T-helper 1 cell (primary cell): ENCODE results near the gene NIPBL.
A peak's percentile ranks its signal among the peaks of the same experiment; 100 is the strongest.
"Not testable (repeated sequence)": the region's sequence is repeated elsewhere in the genome, so short reads cannot be mapped to it uniquely, and the experiment has no call there.

Experiments
- DNase-seq, 5 donors: peaks; one replicate each; pipeline ENCODE4 v3.0.0-alpha.2; 2012 to 2020

NIPBL gene

DNA sequence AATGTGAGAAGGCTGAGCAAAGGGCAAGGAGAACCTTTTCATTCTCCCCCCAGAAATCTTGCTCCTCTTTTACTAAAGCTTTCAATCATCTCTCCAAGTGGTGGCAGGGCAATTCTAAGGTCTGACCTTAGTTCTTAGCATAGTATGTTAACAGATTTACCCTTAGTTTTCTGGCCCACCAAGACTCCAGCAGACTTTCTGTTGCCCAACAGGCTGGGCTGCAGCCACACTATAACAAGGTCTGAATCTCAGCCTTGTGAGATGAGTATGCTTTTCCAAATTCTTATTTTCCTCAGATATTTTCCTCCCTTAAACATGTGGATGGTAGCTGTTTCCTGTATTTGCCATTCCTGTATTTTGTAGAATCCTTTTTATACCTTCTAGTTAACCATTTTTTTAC, 69.5 kb downstream of the NIPBL start:
- no peak for DNase-seq

DNA sequence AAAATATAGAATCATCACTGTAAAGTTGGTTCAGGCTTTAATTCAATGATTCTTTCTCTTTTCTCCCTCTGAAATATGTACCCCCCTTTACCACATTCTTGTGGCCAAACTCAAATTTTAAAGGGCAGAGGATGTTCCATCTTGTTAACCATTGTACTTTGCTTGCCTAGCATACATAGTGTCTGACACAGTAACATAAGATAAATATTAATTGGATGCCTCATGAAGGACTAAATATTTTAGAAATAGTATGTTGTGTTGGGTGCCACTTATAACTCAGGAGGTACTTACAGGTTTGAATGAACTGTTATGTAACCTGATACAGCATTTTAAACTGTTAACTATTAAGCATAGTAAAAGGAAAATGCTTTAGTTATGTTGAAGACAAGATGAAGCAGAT, 71.5 kb downstream of the NIPBL start:
- DNase-seq = no peak

DNA sequence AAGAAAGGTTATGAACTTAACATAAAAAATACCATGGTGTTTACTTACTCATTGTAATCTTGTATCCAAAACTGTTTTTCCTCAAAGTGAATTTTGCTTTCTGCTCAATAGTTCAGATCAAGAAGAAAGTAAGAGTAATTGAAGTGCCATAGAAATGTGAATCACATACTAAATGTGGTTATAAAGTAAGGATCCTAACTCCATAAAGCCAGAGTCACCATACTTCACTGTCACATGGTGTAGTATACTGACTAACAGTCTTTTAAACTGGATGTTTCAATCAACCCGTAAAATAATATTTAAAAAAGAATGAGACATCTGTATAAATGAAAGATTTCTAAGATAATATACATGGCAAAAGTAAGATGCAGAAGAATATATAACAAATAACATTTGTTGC, 72.1 kb downstream of the NIPBL start:
- DNase-seq = no peak

DNA sequence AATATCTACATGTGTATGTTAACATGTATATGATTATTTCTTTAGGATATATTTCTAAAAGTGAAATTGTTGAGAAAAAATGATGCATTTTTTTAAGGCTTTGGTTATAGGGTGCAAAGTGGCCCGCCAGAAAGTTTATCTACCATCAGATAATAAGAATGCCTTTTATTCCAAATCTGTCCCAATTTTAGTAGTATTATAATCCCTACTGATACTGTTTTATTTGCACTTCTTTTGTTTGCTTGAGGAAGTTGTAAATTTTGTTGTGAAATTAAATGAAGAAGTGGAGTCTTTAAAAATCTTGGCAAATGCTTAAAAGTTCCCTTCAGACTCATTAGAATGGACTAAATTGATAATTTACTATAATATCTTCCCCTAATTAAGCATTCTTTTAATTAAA, 73.0 kb downstream of the NIPBL start:
- DNase-seq = no peak

DNA sequence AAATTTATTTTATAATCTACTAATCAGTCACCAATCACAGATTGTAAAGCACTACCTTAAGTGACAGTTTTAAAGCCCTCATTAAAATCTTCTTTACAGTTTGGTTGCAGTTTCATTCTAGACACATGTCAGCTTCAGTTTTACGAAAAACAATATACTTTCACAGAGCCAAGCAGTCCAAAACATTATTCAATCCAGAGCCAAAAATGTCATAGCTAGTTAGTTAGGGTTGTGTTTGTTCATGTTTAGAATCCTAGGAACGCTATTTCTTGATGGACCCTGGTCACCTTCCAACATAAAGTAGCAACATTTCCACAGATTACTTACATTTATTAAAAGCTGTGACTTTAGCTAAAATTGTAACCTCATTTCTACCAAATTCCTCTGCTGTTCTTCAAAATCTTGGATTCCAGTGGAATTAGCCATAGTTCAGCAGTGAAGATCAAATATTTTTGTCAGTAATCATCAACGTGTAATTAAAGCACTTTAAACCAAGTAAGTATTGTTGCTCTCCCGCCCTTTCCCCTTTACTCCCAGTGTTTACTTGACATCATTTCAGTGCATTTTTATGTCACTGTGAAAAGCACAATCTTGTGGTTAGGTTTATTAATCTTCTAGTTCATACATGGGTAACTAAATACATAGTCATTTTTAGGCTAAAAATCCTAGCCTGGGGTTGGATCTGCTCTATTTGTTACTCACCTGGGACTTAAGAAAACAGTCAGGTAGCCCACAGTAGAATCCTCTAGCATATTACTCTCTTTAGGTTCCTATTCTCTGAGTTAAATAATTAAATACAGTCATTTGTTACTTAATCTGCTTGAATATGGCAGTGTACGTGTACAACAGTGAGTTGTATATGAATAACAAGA, 74.3 kb downstream of the NIPBL start:
- no peak for DNase-seq

DNA sequence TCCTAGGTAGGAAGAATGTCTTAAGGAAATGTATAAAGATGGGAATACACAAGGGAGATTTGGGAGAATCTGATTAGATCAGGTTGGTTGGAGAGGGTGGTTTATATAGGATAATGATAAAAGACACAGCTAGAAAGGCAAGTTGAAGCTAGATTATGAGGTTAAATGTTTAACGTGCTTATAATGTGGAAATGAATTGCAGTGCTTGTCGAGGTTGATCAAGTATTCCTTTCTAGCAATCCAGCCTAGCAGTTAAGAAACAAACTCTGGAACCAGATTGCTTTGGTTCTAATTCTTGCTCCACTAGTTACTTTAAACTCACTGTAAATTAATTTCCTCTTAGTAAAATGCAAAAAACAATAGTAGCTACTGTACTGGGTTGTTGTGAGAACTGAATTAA, 76.5 kb downstream of the NIPBL start:
- no peak for DNase-seq

DNA sequence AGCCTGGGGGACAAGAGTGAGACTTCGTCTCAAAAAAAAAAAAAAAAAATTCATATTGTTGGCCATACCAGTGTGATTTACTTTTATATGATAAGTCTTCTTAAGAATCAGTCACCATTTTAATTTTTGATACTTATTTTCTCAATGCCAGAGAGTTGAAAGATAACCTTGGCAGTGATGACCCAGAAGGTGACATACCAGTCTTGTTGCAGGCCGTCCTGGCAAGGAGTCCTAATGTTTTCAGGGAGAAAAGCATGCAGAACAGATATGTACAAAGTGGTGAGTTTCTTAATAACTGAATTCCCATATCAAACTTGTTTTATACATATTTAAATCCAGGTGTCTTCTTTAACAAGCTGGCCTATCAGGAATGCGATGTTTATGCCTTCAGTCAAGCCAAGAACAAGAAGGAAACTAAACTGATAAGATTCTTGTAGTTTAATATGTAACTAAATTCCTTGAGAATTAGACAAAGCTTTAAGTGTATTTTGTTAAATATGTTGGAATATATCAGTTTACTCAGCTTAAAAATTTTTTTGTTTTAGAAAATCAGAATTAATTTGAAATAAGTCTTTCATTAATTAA, 81.5 kb downstream of the NIPBL start:
- no peak for DNase-seq

DNA sequence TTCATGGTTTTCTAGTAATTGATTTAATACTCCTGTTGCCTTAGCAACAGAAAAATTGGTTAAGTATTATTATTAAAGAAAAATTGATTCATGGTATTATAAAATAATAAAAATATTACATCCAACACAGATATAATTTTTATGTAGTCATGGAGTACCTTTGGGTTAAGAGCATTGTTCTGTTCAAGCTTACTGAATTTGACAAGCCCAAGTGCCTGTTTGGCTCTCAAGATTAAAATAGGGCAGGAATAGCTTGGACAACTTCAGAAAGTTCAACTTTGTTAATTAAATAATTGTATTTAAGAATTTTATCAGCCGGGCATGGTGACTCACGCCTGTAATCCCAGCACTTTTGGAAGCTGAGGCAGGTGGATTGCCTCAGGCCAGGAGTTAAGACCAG, 82.0 kb downstream of the NIPBL start:
- no peak for DNase-seq

DNA sequence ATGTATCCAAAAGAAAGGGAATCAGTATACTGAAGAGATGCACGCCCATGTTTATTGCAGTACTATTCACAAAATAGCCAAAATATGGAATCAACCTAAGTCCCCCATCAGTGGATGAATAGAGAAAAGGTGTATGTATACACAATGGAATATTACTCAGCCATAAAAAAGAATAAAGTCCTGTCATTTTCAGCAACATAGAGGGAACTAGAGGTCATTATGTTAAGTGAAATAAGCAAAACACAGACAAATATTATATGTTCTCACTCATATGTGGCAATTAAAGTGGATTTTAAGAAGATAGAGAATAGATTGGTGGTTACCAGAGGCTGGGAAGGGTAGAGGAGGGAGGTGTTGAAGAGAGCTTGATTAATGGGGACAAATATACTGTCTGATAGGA, 88.6 kb downstream of the NIPBL start:
- DNase-seq = no peak

DNA sequence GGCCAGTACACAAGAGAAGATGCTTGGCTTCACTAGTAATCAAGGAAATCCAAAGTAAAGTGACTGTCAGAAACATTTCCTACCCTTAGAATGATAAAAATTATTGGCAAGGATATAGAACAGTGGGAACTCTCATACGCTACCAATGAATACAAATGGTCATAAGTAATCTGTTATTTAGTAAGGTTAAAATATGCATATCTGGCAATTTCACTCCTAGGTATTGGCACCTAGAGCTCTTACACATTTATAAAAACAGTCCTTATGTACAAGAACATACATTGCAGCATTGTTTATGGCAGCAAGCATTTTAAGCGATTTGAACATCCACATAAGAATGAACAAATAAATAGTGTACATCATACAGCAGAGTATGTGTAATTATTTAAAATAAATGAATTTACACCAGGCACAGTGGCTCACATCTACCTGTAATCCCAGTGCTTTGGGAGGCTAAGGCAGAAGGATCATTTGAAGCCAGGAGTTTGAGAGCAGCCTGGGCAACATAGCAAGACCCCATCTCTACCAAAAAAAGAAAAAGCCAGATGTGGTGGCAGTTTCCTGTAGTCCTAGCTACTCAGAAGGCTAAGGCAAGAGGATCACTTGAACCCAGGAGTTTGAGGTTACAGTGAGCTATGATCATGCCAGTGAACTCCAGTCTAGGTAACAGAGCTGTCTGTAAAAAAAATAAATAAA, 93.3 kb downstream of the NIPBL start:
- no peak for DNase-seq

DNA sequence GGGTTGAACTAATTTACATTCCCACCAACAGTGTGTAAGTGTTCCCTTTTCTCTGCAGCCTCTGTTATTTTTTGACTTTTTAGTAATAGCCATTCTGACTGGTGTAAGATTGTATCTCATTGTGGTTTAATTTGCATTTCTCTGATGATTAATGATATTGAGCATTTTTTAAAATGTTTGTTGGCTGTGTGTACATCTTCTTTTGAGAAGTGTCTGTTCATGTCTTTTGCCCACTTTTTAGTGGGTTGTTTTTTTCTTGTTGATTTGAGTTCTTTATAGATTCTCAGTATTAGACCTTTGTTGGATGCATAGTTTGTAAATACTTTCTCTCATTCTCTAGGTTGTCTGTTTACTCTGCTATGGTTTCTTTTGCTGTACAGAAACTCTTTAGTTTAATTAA, 101.6 kb downstream of the NIPBL start:
- DNase-seq = no peak

DNA sequence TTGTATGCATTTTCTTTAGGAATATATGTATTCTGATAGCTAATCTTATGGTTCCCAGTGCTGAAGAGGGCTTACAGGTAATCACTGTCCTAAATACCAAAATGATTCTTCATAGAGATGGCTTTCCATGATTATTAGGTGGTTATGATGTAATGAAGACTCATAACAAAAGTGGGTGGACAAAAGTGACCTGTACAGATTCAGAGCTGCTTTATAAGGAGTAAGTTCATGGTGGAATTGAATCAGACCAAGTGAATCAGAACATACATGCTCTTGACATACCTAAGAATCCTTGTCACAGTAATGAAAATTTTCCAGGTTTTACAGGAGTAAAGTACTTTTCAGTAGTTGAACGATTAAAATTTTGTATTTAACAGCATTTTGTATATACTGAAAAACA, 105.6 kb downstream of the NIPBL start:
- DNase-seq = no peak

DNA sequence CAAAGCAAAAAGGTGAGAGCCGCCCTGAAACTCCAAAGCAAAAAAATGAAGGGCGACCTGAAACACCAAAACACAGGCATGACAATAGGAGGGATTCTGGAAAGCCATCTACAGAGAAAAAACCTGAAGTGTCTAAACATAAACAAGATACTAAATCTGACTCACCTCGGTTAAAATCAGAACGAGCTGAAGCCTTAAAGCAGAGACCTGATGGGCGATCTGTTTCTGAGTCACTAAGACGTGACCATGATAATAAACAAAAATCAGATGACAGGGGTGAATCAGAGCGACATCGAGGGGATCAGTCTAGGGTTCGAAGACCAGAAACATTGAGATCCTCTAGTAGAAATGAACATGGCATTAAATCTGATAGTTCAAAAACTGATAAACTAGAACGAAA, 108.8 kb downstream of the NIPBL start:
- DNase-seq = no peak

DNA sequence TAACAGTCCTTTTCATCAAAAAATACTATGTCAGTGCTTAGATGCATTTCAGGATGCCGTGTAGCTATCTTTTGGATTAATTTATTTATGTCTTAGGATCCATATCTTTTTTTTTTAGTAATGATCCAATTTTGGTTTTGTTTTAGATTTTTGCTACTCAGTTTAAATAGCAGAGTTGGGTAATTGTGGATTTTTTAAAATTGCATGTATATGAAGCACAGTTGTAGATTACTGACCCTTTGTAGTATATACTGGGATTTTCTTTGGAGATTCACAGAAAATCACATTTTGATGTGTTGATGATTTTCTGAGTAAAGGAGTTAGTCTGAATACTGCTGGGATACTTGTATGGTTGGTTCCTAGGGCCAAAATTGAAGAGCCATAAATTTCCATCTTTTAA, 111.8 kb downstream of the NIPBL start:
- DNase-seq = no peak

DNA sequence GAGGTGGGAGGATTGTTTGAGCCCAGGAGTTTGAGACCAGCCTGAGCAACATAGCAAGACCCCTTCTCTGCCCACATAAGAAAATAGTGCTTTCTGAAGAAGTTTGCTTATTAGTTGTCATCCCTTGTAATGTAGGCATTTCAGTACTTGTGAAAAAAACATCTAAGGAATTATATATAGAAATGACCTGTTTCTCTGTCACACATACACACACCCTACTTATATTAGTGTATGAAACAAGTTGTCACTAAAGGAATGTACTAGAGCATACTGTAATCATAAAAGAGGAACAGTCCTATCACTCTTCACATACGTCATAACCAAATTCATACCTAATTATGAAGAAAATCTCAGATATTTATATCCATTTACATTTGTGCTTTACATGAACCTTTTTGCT, 122.0 kb downstream of the NIPBL start:
- no peak for DNase-seq

DNA sequence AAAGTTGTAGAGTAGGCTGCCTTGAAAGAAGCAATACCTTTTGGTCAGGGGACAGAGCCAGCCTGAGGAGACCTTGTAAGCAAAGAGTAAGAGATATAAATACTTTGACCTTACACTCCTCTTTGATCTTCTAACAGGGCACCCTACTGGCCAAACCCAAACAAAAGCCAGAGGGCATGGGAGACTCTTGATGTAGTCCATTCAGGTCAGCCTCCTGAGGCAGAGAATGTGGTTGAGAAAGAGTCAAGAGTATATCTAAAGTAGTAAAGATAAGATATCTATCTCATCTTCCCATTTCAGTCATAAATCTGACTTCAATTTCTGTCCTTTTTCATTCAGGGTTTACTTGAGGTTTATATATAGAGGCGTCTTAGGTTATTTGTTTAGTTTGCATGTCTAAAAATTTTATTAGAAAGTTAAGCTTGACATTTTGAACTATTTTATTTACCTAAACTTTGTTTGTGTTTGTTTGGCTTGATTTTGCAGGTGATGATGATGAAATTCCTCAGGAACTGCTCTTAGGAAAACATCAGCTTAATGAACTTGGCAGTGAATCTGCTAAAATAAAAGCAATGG, 125.7 kb downstream of the NIPBL start:
- no peak for DNase-seq

DNA sequence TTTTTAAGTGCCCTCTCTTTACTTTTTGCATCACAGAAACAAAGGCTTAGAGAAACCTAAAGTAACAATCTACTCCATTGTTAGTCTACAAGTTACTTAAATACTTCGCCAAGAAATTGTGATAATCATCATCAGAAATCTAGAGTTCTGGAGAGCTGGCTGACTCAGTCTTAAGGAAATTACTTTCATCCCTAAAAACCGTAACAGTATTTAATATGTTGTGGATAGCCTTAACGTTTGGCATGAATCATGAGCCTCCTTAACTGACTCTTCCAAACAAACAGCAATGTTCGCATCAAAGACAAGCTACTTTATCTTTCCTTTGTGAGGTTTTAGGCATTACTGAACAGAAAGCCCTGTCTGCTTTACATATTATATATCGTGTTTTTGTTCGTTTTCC, 128.7 kb downstream of the NIPBL start:
- DNase-seq = no peak

DNA sequence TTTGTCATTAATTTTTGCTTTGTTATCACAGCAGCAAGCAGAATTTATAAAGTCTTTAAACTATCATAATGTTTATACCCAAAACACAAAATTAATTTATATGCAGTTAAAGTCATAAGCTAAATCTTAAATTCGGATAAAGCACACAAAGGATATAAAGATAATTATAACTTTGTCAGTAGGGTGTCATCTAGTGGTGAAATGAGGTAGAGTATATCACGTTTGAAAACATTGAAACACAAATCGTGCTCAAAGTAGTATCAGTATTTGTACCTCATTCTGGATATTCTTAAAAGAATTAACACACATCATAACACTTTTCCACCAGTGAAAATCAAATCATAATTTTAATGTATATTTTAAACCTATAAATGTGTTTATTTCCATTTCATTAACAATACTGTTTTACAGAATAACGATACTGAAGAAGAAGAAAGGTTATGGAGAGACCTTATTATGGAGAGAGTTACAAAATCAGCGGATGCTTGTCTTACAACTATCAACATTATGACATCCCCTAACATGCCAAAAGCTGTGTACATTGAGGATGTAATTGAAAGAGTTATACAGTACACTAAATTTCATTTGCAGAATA, 129.5 kb downstream of the NIPBL start:
- DNase-seq = peak in 1 of 5 donors; percentile 4

DNA sequence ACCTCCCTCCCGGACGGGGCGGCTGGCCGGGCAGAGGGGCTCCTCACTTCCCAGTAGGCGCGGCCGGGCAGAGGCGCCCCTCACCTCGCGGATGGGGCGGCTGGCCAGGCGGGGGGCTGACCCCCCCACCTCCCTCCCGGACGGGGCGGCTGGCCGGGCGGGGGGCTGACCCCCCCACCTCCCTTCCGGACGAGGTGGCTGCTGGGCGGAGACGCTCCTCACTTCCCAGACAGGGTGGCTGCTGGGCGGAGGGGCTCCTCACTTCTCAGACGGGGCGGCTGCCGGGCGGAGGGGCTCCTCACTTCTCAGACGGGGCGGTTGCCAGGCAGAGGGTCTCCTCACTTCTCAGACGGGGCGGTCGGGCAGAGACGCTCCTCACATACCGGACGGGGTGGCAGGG, 136.6 kb downstream of the NIPBL start:
- not testable (repeated sequence) for DNase-seq

DNA sequence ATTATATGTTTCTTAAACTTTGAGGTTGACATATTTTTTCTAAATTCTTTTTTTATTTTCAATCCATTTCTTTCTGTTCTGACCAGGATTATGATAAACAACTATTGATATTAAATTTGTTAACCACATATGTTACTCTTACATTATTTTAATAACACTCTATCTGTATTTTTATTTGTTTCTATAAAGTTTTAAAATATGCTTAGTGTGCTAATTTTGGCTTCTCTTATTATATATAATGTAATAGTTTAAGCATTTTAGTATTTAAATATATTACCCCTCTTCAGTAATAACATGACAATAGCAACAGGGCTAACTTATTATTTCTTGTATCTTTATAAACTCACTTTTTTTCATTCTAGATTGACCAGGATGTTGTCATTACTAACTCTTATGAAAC, 137.8 kb downstream of the NIPBL start:
- no peak for DNase-seq

DNA sequence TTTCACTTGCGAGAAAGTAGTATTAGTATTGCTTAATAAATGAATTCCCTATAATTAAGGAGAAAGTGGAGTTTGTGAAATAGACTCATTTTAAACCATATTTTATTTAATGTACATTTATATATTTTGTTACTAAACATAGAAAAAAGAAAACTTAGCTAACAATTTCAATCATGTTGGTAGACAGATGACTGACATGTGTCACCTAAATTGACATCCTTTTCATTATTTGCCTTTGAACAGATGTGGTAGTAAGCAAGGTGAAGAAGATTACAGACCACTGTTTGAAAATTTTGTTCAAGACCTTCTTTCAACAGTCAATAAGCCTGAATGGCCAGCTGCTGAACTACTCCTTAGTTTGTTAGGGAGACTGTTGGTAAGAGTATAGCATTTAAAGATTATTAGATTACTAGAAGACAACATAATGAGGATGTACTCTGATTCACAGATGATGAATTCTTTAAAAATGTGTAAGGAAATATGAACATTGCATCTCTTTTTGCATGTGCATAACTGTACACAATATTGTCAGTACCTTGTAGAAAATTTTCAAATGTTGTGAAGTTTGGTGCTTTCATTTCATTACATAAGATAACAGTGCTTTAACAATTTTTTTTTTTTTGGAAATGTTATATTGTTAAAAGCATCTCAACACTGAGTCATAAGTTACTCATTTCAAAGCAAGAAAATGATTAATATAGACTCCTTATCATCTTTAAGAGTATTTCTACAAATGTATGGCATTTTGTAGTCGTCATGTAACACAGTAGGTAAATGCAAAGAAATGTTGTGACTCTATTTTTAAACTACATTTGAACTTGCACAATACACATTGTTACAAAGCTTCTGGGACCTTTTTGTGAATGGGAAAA, 139.5 kb downstream of the NIPBL start:
- DNase-seq = no peak

DNA sequence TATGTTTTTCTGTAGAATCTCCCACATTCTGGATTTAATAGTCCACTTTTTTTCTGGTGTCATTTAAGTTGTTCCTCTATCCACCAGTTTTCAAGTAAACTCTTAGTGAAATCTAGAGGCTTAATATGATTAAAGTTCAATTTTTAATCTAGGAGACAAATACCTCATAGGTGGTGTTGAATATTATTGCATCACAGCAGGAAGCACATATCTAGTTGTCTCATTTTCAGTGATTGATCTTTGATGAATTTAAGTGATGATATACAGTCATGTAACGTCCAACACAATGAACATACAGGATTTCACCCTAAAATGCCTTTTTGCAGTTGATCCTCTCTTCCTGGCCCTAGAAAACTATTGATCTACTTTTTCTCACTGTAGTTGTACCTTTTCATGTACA, 152.3 kb downstream of the NIPBL start:
- DNase-seq = no peak
